Stimulated activated CD4-positive, alpha-beta T cell treated with anti-CD3 and anti-CD28 coated beads, Interleukin-1b, Interleukin-23, amount 100 ng/mL, for 4 hours (primary cell): ENCODE data around the gene RIN3.

Experiments
- DNase-seq, 2 donors: peaks; one replicate each; pipeline ENCODE4 v3.0.0-alpha.2; 2020; ENCODE audit warnings: low read depth in 2 of 2

RIN3 gene

GRCh38 chr14:92484132-92484823 is 29.3 kb upstream of the RIN3 start:
- no peak for DNase-seq

GRCh38 chr14:92486881-92487280 is 26.7 kb upstream of the RIN3 start:
- no peak for DNase-seq

- DNase-seq: no peak
Measured at GRCh38 chr14:92487513-92488133, 26.0 kb upstream of the RIN3 start.

GRCh38 chr14:92489394-92490238 is 24.0 kb upstream of the RIN3 start:
- DNase-seq: no peak

GRCh38 chr14:92490239-92490959 is 23.2 kb upstream of the RIN3 start:
- DNase-seq: no peak

GRCh38 chr14:92491782-92492181 is 21.8 kb upstream of the RIN3 start:
- no peak for DNase-seq

GRCh38 chr14:92492258-92492657 is 21.3 kb upstream of the RIN3 start:
- no peak for DNase-seq

GRCh38 chr14:92493024-92493423 is 20.6 kb upstream of the RIN3 start:
- no peak for DNase-seq

GRCh38 chr14:92493492-92493891 is 20.1 kb upstream of the RIN3 start:
- no peak for DNase-seq

- no peak for DNase-seq
Measured at GRCh38 chr14:92494512-92494911, 19.1 kb upstream of the RIN3 start.

- no peak for DNase-seq
Measured at GRCh38 chr14:92495027-92495426, 18.6 kb upstream of the RIN3 start.

GRCh38 chr14:92496191-92496857 is 17.3 kb upstream of the RIN3 start:
- DNase-seq: no peak

- no peak for DNase-seq
Measured at GRCh38 chr14:92497391-92497790, 16.2 kb upstream of the RIN3 start.

- no peak for DNase-seq
Measured at GRCh38 chr14:92499234-92499633, 14.3 kb upstream of the RIN3 start.

- no peak for DNase-seq
Measured at GRCh38 chr14:92500491-92500941, 13.1 kb upstream of the RIN3 start.

- no peak for DNase-seq
Measured at GRCh38 chr14:92501891-92502351, 11.7 kb upstream of the RIN3 start.

GRCh38 chr14:92502541-92503286 is 10.9 kb upstream of the RIN3 start:
- DNase-seq: no peak

- DNase-seq: no peak
Measured at GRCh38 chr14:92503756-92504491, 9.7 kb upstream of the RIN3 start.

GRCh38 chr14:92505826-92506225 is 7.8 kb upstream of the RIN3 start:
- DNase-seq: no peak

GRCh38 chr14:92506231-92506630 is 7.3 kb upstream of the RIN3 start:
- no peak for DNase-seq
